ENCODE results near the gene GNB5. TPM values are rescaled to one million over a fixed set of nuclear protein-coding genes. Genes with fewer than 3 reads are reported as not detected.

GNB5 gene
- total RNA-seq, 6 experiments from 2014 or later = 24.1 to 37.1 (median 33.0) TPM

GRCh38 chr15:52207191-52207590 is 16.0 kb upstream of the GNB5 start:
- H3K9me3 Mint-ChIP-seq = no peaks in the 10 kb centered on the region
- no peak for DNase-seq
- no peaks in the 10 kb centered on the region; the same call in 1 of the 2 replicates for H3K27me3 Mint-ChIP-seq (ENCODE audit: insufficient read depth)
- no peaks in the 10 kb centered on the region for H3K36me3 Mint-ChIP-seq (ENCODE audit: low read depth)
- no peak overlapping the region for H3K4me3 Mint-ChIP-seq
- H3K27ac Mint-ChIP-seq = no peak overlapping the region
- TF ChIP-seq, protein P1, sequence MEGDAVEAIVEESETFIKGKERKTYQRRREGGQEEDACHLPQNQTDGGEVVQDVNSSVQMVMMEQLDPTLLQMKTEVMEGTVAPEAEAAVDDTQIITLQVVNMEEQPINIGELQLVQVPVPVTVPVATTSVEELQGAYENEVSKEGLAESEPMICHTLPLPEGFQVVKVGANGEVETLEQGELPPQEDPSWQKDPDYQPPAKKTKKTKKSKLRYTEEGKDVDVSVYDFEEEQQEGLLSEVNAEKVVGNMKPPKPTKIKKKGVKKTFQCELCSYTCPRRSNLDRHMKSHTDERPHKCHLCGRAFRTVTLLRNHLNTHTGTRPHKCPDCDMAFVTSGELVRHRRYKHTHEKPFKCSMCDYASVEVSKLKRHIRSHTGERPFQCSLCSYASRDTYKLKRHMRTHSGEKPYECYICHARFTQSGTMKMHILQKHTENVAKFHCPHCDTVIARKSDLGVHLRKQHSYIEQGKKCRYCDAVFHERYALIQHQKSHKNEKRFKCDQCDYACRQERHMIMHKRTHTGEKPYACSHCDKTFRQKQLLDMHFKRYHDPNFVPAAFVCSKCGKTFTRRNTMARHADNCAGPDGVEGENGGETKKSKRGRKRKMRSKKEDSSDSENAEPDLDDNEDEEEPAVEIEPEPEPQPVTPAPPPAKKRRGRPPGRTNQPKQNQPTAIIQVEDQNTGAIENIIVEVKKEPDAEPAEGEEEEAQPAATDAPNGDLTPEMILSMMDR (IDR thresholded peaks at IDR 0.05) = no peak
- H3K4me1 Mint-ChIP-seq (ENCODE audit: low read depth) = peaks cover 9% of the 10 kb centered on the region; the same call in 1 of the 2 replicates

- TF ChIP-seq, protein P1 (IDR thresholded peaks at IDR 0.05) = no peak
- Mint-ChIP-seq H3K4me3 (no peak overlapping the region), H3K9me3 (no peaks in the 10 kb centered on the region), H3K27ac (no peak overlapping the region), H3K27me3 (ENCODE audit: insufficient read depth) (no peaks in the 10 kb centered on the region; the same call in 1 of the 2 replicates), H3K36me3 (ENCODE audit: low read depth) (no peaks in the 10 kb centered on the region), H3K4me1 (ENCODE audit: low read depth) (peaks cover 7% of the 10 kb centered on the region; the same call in 1 of the 2 replicates)
- DNase-seq = no peak
These were observed 15.3 kb upstream of the GNB5 start for GRCh38 chr15:52206446-52206845.

- TF ChIP-seq, protein P1 (IDR thresholded peaks at IDR 0.05) = no peak
- Mint-ChIP-seq H3K4me1 (ENCODE audit: low read depth) (peaks cover 16% of the 10 kb centered on the region), H3K36me3 (ENCODE audit: low read depth) (no peaks in the 10 kb centered on the region), H3K9me3 (no peaks in the 10 kb centered on the region), H3K4me3 (no peak overlapping the region), H3K27ac (no peak overlapping the region), H3K27me3 (ENCODE audit: insufficient read depth) (no peaks in the 10 kb centered on the region; the same call in 1 of the 2 replicates)
- DNase-seq = no peak
These were observed 13.5 kb upstream of the GNB5 start for GRCh38 chr15:52204657-52205056.

GRCh38 chr15:52200831-52201365 is 9.7 kb upstream of the GNB5 start:
- DNase-seq = no peak
- no peak overlapping the region for H3K4me3 Mint-ChIP-seq

GRCh38 chr15:52199271-52199670 is 8.1 kb upstream of the GNB5 start:
- Mint-ChIP-seq H3K27ac (no peak overlapping the region), H3K4me1 (ENCODE audit: low read depth) (peaks cover 8% of the 10 kb centered on the region), H3K27me3 (ENCODE audit: insufficient read depth) (peaks cover 4% of the 10 kb centered on the region), H3K9me3 (no peaks in the 10 kb centered on the region), H3K36me3 (ENCODE audit: low read depth) (no peaks in the 10 kb centered on the region), H3K4me3 (no peak overlapping the region)
- DNase-seq = no peak
- TF ChIP-seq, protein P1 (IDR thresholded peaks at IDR 0.05) = no peak

More at GRCh38 chr15:52200831-52201365, 9.7 kb upstream of the GNB5 start:
- H3K36me3 Mint-ChIP-seq (ENCODE audit: low read depth) = no peaks in the 10 kb centered on the region
- H3K4me1 Mint-ChIP-seq (ENCODE audit: low read depth) = peaks cover 8% of the 10 kb centered on the region
- TF ChIP-seq, protein P1 (IDR thresholded peaks at IDR 0.05) = no peak
- H3K27ac Mint-ChIP-seq = no peak overlapping the region
- no peaks in the 10 kb centered on the region for H3K9me3 Mint-ChIP-seq
- peaks cover 4% of the 10 kb centered on the region for H3K27me3 Mint-ChIP-seq (ENCODE audit: insufficient read depth)
